Activated CD4-positive, alpha-beta T cell treated with anti-CD3 and anti-CD28 coated beads for 24 hours (primary cell): ENCODE data around the gene RNF8.
"Not testable (repeated sequence)": the region's sequence is repeated elsewhere in the genome, so short reads cannot be mapped to it uniquely, and the experiment has no call there.

Experiments used
- DNase-seq, 2 donors: peaks; one replicate each; pipeline ENCODE4 v3.0.0-alpha.2; 2020; ENCODE audit warnings: low read depth in 2 of 2

RNF8 gene

GRCh38 chr6:37399131-37399530 is 45.3 kb downstream of the RNF8 start:
- DNase-seq = no peak

- DNase-seq = no peak
Observed at GRCh38 chr6:37399795-37400490, 46.2 kb downstream of the RNF8 start.

- DNase-seq = not testable (repeated sequence)
Observed at GRCh38 chr6:37401658-37402057, 47.9 kb downstream of the RNF8 start.

- DNase-seq = no peak
Observed at GRCh38 chr6:37406726-37407341, 53.1 kb downstream of the RNF8 start.

GRCh38 chr6:37407948-37408347 is 54.2 kb downstream of the RNF8 start:
- DNase-seq = no peak

GRCh38 chr6:37409501-37409900 is 55.7 kb downstream of the RNF8 start:
- DNase-seq = no peak

GRCh38 chr6:37417393-37417792 is 63.6 kb downstream of the RNF8 start:
- DNase-seq = no peak

GRCh38 chr6:37418722-37419121 is 64.9 kb downstream of the RNF8 start:
- no peak for DNase-seq

GRCh38 chr6:37426058-37426944 is 72.5 kb downstream of the RNF8 start:
- no peak for DNase-seq

- DNase-seq = no peak
Observed at GRCh38 chr6:37426945-37427510, 73.2 kb downstream of the RNF8 start.

- DNase-seq = no peak
Observed at GRCh38 chr6:37429352-37429750, 75.6 kb downstream of the RNF8 start.

- no peak for DNase-seq
Observed at GRCh38 chr6:37432590-37432915, 78.8 kb downstream of the RNF8 start.

- DNase-seq = peak; percentile 94
Observed at GRCh38 chr6:37432916-37433656, 79.3 kb downstream of the RNF8 start, which contains the start of gene CMTR1. Gene CMTR1 (plus strand): TSS chr6:37433221. CDS start chr6:37435630, 2,409 bp downstream.

- DNase-seq = peak; percentile 20 to 22
Observed at GRCh38 chr6:37433657-37434271, 80.0 kb downstream of the RNF8 start.

- DNase-seq = no peak
Observed at GRCh38 chr6:37435373-37435772, 81.6 kb downstream of the RNF8 start.

GRCh38 chr6:37435816-37436215 is 82.0 kb downstream of the RNF8 start:
- no peak for DNase-seq

GRCh38 chr6:37438930-37439329 is 85.1 kb downstream of the RNF8 start:
- DNase-seq = no peak

GRCh38 chr6:37441651-37442050 is 87.9 kb downstream of the RNF8 start:
- DNase-seq = no peak

GRCh38 chr6:37442416-37443215 is 88.8 kb downstream of the RNF8 start:
- DNase-seq = no peak

- not testable (repeated sequence) for DNase-seq
Observed at GRCh38 chr6:37443216-37443542, 89.4 kb downstream of the RNF8 start.
